UCSD-AML1 (cell line): Measurements from ENCODE around the gene RABGAP1L.
A peak's percentile ranks its signal among the peaks of the same experiment; 100 is the strongest.

Experiments
- DNase-seq: peaks from one replicate; lab custom pipeline; 2025; ENCODE audit not compliant: unreplicated experiment; lab: John Stamatoyannopoulos, UW

Gene RABGAP1L

DNA sequence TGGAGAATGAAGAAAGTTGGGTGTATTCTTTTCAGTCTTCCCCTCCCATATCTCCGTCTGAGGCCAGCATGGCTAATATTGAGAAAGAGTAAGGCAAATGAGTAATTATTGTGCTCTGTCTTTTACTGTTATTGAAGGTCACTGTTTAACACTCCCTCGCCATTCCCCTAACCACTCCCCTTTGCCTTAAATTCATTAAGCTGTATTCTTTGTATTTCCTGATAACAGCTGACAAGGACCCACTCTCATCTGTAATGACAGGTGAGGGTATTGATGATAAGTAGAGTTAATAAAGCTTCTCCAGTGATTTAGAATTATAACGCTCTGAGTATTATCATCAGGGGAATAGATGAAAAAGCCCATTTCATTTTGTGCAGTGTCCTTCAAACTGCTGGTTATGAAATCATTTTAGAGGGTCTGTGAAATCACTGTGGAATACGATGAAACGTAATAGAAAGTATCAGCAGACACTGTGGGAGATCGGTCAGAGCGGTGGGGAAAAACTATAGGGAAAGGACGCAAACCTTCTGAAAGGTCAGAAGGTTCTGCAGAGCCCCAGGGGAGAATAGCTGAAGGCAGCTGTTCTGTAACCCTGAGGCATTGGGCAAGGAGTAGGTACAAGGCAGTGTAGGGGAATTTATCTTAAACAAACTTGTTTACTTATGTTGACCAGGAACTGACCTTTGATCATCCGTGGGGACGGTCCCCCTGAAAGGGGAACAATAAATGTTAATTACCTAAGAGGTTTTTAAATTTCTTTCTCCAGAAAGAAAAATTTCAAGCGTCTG lies 794.2 kb downstream of the RABGAP1L start:
- no peak for DNase-seq

DNA sequence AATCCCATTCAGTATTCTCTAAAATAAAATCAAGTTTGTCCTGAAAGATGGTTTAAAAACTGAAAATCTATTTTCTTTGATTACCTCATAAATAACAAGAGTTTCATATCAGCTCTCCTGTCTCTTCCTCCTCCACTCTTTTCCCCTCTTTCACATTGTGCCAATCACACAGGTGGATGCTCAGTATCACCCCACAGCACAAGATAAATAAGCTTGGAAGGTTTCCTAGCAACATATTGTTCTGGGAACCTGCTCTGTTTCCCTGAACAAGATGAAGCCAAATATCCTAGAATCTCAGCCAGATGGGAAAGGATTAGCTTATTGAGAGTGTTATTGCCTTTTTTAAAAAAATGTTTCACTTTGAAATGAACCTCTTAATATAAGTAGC lies 794.7 kb downstream of the RABGAP1L start:
- DNase-seq: no peak

DNA sequence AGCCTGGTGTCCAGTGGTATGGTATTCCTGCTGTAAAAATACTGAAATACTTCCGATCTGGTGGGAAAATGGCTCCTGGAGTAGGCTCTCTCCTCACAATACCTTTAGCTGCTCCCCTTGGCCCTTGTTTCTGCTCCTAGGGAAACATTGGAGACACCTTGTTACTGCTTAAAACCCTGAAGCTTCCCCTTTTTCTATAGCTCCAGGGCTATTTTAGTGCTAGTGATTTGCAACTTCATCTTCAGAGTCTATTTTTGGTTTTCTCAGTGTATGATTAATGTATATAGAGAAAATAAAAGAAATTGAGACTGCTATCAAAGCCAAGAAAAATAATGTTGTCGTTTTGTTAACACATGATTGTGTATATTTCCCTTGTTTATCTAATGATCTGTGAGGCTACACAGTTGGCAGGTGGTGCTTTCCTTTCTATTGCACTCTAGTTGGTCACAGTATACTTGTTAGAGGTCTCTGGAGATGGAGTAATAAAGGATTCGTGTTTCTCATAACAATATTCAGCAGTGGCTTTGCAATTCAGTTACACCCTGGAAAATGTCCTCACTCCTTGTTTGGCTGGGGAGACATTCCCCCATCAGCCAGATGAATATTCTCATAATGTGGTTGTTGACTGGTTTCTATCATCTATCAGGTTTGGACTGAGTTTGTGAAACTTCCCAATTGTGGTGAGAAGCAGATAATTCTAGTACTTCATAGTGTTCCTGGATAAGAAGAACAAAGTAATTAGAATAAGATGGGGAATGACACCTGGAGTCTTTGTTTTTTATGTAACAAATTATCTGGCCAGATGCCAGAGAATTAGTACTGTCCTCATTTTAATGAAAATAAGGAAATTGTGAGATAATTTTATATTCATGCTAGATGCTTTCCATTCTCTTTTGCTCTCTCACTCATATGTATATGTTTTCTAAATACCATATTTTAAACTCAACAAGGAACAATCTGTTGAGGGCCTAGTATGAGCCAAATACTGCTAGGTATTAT lies 795.6 kb downstream of the RABGAP1L start:
- peak; percentile 12 for DNase-seq

DNA sequence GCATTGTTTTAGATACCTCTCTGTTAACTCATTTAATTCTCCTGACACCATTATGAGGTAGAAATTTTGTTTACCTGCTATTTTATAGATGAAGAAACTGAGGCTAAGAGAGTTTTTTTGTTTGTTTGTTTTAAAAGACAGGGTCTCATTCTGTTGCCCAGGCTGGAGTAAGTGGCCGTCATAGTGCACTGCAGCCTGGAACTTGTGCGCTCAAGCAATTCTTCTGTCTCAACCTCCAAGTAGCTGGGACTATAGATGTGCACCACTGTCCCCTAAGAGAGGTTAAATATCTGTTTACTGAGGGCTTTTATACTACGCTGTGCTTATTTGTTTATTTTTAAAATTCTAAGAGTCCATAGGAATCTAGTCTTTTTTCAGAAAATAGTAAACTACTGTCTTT lies 796.8 kb downstream of the RABGAP1L start:
- DNase-seq: no peak

DNA sequence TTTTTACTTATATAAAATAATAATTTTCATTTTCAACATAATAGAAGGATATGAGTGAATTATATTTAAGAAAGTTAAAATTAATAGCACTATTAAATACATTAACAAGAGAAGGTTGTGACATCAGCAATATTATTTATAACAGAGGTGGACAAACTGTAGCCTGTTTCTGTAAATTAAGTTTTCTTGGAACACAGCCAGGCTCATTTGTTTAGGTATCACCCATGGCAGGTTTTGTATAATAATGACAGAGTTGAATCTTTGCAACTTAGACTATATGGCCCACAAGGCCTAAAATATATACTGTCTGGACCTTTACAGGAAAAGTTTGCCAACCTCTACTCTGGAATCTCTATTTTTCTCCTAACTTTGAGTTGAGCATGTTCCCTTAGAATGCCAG lies 797.7 kb downstream of the RABGAP1L start:
- DNase-seq: no peak

DNA sequence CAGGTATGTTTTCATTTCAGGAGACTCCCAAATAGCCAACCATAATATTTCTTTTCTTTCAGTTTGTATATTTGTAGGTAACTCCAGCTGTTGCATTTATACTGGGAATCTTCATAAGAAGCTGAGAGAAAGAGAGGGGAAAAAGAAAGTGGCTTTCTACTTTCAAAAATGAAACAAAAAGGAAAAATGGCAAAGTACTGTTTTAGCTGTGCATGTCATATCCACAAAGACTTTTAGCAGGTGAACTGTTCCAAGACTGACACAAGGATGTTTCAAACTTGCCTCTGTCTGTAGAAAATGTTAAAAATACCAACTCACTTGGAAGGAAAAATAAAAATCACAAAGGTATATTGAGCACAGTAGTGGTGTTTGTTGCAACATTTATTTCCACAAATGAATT lies 798.5 kb downstream of the RABGAP1L start:
- no peak for DNase-seq

DNA sequence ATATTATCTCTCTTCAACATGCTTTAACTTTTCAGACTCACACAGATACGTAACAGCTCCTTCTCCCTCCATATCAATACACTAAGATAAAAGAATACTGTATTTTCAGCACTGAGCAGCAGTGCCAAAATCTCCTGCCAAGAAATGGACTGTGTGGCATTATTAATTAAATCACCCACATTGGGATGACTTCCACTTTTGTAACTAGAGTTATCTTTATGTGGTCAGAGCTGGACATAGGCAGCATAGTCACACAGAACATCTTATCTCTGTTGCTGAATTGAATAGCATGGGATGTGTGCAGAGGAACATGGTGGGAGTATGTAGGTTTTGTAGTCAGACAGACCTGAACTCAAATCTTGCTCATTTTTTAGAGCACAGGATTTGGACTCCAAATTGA lies 799.1 kb downstream of the RABGAP1L start:
- no peak for DNase-seq

DNA sequence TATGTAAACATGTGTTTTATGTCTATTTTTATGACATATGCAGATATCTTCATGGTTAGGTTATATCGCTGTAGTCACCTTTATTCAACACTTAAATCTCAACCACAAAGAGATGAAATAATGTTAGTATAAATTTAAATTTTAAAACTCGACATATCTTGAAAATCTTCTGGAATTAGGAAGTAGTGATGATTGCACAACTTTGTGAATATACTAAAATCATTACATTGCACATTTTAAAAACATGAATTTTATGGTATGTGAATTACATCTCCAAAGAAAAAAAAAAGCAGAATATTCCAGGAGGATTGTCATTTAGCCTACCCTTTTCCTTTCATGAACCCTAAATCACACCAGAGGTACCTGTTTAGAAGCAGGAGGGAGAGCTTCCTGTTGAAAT lies 801.0 kb downstream of the RABGAP1L start:
- DNase-seq: no peak

DNA sequence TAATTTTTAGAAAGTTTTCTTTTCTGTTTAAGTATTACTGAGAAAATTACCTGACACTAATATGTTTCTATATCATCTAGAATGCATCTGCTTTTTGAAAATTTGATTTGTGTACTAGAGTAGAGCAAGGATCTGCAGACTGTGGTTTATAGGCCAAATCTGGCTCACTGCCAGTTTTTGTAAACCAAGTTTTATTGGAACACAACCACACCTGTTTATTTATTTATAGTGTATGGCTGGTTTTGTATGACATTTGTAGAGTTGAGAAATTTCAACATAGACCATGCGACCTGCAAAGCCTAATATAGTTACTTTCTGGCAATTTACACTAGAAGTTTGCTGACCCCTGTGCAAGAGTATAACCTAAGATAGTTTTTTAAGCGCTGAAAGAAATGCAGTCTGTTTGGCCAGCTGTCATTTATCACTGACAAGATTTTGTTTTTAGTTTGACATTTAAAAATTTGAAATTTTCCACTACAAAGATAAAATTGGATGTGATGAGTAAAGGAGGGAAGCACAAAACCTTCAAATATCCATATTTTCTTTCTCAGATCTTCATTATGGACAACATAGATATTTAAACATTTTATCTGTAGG lies 804.3 kb downstream of the RABGAP1L start:
- no peak for DNase-seq

DNA sequence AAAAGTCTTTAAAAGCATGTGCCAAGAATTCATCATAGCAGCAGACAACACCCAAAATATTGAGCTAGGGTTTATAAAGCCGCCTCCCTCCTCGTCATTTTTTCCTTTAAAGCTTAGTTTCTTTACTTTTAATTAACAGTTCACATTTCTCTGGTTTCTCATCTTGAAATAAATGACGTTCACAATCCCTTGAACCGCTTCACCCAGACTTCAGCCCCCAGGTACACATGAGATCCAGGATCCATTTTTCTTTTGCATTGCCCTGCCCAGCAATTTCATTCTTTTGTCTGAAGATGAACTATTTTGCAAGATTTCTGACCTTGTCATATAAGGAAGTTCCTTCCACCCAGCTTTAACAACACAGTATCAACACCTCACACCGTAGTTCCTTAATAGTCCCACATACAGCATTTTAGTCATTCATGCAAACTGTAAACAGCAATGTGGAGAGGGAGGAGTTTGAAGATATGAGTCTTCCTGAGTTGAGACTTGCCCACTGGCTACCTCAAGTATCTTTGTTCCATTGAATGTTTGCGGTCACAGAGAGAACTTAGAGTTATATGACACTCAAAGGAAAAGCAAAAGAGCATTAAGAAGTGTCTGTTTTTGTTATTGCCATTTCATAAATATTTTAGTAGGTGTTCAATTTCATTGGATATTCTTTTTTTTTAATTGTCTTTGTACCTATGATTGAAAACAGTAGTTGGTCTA lies 805.1 kb downstream of the RABGAP1L start:
- DNase-seq: no peak

DNA sequence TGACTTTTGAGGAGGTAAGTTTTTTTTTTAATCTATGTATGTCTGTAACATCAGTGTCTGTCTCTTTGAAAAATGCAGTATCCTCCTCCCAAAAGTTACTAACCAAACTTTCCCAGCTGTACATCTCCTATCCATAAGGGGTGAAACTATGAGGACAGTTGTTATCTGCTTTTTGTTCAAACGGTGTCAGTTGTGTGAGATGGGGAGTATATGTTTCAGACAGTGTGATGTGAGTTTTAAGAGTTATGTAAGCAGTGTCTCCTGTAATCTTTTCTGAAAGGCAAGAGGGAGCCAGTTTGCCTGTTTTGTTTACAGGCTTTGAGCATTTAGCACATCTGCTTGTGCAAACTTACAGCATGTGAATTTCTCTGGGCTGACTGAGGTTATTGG lies 805.6 kb downstream of the RABGAP1L start:
- no peak for DNase-seq

DNA sequence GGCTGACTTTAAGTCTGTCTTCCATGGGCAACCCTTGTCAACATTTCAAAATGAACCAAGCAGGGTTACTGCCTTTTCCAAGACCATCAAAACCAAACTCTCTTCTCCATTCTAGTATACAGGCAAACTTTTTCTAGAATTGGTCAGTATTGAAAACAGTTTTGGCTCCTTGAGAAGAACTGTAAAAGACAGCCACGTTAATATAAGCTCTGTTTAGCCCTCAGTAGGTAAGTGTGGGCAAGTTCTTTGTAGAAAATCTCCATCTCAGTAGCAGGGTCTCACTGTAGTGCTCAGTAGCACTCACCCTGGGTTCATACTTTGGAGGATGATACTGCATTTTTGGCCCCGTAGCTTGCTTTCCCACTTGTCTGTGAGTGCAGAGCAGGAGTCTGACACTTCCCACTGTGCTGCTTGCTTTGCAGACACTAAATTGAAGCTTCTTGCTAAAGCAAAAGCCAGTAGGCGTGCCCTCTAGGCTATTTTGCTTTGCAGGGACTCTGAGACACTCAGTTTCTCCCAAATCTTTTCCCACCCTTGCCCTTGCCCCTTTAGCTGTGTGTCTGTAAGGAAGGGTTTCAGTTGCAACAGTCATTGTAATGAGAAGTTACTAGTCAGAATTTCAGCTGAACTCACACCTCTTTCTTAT lies 806.2 kb downstream of the RABGAP1L start:
- peak; percentile 18 for DNase-seq

DNA sequence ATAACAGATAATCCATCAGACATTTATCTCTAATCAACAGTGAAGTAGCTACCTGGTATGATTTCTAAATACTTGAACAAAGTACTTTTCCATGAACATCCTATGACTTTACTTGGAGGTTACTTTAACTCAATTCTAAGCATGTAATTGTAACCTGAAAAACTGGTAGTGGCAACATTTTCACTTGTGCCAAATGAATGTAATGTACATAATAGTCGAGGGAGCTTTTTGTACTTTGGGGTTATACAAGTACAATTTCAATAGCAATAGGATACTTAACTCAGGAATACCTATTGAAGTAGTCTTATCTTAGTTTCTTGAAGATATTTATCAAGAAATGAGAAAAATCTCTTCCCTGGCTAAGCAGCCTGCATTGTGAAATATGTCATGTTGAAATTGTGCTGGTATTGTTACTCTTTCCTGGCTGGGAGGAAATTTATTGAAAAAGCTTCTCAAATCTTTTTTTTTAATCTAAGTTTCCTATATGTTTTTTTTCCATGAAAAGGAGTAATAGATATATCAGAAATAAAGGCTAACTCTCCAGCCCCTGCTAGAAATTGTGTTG lies 806.8 kb downstream of the RABGAP1L start:
- DNase-seq: no peak

DNA sequence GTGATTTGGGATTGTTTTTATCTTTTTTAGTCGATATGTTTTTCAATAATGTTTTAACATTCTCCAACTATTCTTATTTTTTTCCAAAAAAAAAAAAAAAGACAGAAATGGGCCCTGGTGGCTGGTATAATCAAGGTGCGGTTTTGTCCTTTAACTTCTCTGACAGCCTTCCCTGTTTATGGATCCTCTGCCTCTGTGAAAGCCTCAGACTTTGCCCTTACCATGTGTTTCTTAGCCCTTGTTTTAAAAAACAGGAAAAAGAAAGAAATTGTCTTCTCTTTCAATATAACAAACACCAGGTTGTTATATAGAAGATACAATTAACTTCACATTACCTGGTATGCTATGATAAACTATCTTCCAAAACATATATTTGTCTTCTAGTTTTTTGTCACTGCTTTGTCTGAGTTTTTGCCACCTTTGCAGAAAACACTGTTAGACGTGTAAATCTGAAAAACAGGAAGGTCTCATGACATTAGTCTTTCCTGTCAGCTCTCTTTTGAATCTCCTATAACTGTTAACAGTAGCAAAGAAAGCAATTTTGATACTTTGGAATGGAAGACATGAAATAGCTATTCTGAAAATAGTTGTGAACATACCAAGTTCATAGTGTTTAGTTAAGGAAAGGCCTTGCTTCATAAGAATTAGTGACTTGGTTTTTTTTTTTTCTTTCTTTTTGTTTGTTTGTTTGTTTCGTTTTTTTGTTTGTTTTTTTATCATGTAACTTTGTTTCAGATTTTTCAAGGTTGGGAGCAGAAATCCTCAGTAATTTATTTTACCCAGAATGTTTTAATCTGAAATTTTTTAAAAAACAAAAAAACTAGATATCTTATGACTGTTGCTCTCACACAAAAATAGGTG lies 808.8 kb downstream of the RABGAP1L start:
- no peak for DNase-seq

DNA sequence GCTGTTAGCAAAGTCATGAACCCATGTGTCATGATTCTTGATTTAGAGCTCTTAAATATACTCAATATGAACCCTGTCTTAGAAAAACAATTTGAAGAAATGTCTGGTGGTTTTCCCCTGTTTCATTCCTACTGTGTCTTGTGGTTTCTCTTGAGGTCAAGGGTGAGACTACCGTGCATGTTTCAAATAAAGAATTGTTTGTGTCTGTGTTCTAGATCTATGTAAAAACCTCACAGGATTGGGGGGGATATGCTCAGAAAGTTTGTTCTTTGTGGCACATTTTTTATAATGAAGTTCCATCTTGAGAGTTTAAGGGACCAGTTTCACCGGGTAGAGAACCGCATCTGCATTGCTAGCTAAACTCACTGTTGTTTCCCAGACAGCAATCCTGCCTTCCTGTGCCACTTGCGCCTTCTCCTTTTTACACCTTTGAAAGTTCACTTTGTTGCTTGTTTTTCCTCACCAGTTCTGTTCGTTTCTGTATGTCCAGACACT lies 809.5 kb downstream of the RABGAP1L start:
- no peak for DNase-seq

DNA sequence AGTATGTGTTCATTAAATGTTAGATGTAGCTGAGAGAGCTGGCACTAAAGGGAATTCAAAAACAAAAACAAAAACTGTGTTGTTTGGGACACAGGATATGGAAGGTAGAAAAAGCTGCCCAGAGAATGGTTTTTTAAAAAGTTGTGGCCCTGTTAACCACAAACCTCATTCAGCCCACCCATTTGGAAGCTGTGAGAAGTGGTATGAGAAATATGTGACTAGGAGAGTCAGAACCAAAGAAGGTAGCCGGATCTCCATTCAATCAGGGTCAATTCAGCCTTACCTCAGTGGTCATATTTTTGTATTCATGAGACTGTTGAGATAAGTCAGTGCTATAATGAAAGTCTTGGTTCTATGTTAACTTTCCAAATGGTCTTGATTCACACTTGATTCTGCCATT lies 810.7 kb downstream of the RABGAP1L start:
- DNase-seq: no peak

DNA sequence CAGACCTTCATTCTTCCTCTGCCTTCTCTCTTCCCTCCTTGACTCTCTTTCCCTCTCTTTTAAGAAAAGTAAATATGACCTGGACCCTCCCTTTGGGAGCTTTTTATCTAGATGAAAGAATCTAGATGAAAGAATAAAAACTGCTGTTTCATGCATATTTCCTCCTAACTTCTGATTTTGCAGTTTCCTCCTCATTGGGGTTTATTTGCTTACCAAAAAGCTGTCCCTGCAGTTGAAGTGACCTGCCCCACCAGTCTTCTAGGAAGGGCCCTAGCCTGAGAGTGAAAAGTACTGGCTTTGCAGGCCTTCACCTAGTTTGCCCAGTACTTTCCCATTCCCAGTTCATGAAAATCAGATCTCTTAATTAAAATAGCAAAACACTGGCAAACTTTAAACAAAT lies 812.1 kb downstream of the RABGAP1L start:
- DNase-seq: no peak

DNA sequence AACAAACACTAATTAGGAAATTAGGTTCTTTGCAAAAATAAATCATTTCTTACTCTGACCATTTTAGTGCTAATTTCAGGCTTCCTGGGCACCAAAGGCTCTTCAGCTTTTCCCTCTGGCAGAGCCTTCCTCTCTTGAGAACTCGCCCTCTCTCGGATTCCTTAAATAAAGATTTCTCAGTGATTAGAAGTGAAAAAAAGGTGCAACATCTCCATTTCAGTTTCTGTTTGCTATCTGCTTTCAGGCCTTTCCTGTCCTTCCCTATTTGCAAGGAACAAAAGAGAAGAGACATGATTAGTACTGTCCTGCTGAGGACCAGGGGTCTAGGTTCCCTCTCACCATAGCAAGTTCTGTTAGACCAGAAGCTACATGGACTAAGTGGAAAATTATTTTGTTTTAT lies 812.6 kb downstream of the RABGAP1L start:
- no peak for DNase-seq

DNA sequence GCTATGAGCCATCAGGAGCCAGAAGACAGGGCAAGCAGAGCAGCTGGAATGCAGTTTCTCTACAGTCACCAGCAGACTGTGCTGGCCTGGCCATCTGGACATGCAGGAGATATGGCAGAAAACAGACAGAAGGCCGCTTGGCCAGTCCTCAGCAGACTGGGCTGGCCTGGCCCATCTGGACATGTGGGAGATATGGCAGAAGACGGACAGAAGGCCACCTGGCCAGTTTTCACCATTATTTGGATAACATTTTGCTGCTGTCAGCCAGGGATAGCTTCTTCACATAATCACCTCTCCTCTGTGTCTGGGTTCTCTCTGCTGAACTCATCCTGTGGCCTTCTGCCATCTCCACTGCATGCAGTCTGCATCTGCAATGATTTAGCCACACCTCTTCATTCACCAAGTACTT lies 815.4 kb downstream of the RABGAP1L start:
- DNase-seq: no peak
